CD4-positive, alpha-beta T cell (primary cell): ENCODE measurements around the gene TMEM106C. TPM values are rescaled to one million over a fixed set of nuclear protein-coding genes. Genes with fewer than 3 reads are reported as not detected.
A peak's percentile ranks its signal among the peaks of the same experiment; 100 is the strongest.

Experiments used
- ATAC-seq: fragments of 200-7000 bp; cut with Tn5 transposase; one replicate; pipeline ENCODE4 v1.10.0; 2022; ENCODE audit warnings: mild to moderate bottlenecking; ENCODE audit not compliant: poor library complexity
- CTCF ChIA-PET: fragments of 350-600 bp; sonication (Branson Sonifier 250); formaldehyde crosslinking; loops from one replicate; lab custom pipeline; 2021; ENCODE audit warnings: antibody characterized with exemption, inconsistent platforms; lab: Charles Lee
- POLR2A ChIA-PET: fragments of 350-600 bp; sonication (Branson Sonifier 250); formaldehyde crosslinking; loops from one replicate; lab custom pipeline; 2021; ENCODE audit warnings: antibody characterized with exemption, inconsistent platforms; lab: Charles Lee
- DNase-seq, 14 experiments: peaks; one replicate each; pipeline ENCODE4 v3.0.0-alpha.2; 2013 to 2020; ENCODE audit warnings: mixed read lengths in 2 of 14
- H3K27ac ChIP-seq, 2 donors: one replicate each; pipeline versions ENCODE4 v1.5.1 to v1.7.0; 2013; ENCODE audit warnings: low read length in 2 of 2, low read depth in 1 of 2, mild to moderate bottlenecking in 1 of 2
- H3K27me3 ChIP-seq, 2 experiments: 1 replicate in 1 of 2; 2 replicates in 1 of 2; pipeline versions ENCODE4 v1.6.1 to v1.7.0; 2013; ENCODE audit warnings: low read length in 2 of 2, control low read depth in 1 of 2, mild to moderate bottlenecking in 1 of 2, moderate library complexity in 1 of 2; ENCODE audit not compliant: insufficient read depth in 2 of 2, control insufficient read depth in 1 of 2
- H3K36me3 ChIP-seq: one replicate; pipeline ENCODE4 v1.6.1; 2013; ENCODE audit warnings: low read length, control low read depth; ENCODE audit not compliant: insufficient read depth
- H3K4me1 ChIP-seq: one replicate; pipeline ENCODE4 v1.6.1; 2013; ENCODE audit warnings: low read length, control low read depth; ENCODE audit not compliant: insufficient read depth
- H3K4me3 ChIP-seq: one replicate; pipeline ENCODE4 v1.5.1; 2013; ENCODE audit warnings: mild to moderate bottlenecking, low read length, moderate library complexity
- H3K9me3 ChIP-seq, 2 experiments: 1 replicate in 1 of 2; 2 replicates in 1 of 2; pipeline versions ENCODE4 v1.6.1 to v1.7.0; 2013; ENCODE audit warnings: low read length in 2 of 2, mild to moderate bottlenecking in 2 of 2, control low read depth in 1 of 2, moderate library complexity in 1 of 2; ENCODE audit not compliant: control insufficient read depth in 1 of 2, insufficient read depth in 1 of 2
- H3K27ac Mint-ChIP-seq: one replicate; pipeline ENCODE4 v1.8.0; 2020; ENCODE audit warnings: mixed read lengths
- H3K27me3 Mint-ChIP-seq: one replicate; pipeline ENCODE4 v1.8.0; 2021; ENCODE audit warnings: mixed read lengths
- H3K36me3 Mint-ChIP-seq: one replicate; pipeline ENCODE4 v1.8.0; 2021; ENCODE audit warnings: low read depth, mixed read lengths
- H3K4me1 Mint-ChIP-seq: one replicate; pipeline ENCODE4 v1.8.0; 2021; ENCODE audit warnings: low read depth, mixed read lengths
- H3K4me3 Mint-ChIP-seq: one replicate; pipeline ENCODE4 v1.8.0; 2020; ENCODE audit warnings: mild to moderate bottlenecking, mixed read lengths
- H3K9me3 Mint-ChIP-seq: one replicate; pipeline ENCODE4 v1.8.0; 2020; ENCODE audit warnings: mixed read lengths
- intact Hi-C, 2 experiments: fragments of 100-400 bp; cut with DNase I in 1 of 2; cut with micrococcal nuclease in 1 of 2; formaldehyde crosslinking; loops; one replicate each; pipeline versions ENCODE4 v1.15.1 to v1.9.0; 2023 to 2025; cut with DNase I, micrococcal nuclease
- total RNA-seq, 174 experiments: library from RNA in 2 of 174; stranded (reverse) in 2 of 174; gene quantifications; one replicate each; pipeline ENCODE4 v1.2.3 and lab custom pipeline; 2021 to 2026
- TF ChIP-seq, protein P1 (sequence below): fragments of 200-600 bp; IDR thresholded peaks from one replicate; pipeline ENCODE4 v1.8.0; 2022; ENCODE audit warnings: antibody characterized with exemption, mild to moderate bottlenecking

The TMEM106C gene
- total RNA-seq, 2 experiments from 2014 or later = 17.4 to 20.3 TPM

DNA sequence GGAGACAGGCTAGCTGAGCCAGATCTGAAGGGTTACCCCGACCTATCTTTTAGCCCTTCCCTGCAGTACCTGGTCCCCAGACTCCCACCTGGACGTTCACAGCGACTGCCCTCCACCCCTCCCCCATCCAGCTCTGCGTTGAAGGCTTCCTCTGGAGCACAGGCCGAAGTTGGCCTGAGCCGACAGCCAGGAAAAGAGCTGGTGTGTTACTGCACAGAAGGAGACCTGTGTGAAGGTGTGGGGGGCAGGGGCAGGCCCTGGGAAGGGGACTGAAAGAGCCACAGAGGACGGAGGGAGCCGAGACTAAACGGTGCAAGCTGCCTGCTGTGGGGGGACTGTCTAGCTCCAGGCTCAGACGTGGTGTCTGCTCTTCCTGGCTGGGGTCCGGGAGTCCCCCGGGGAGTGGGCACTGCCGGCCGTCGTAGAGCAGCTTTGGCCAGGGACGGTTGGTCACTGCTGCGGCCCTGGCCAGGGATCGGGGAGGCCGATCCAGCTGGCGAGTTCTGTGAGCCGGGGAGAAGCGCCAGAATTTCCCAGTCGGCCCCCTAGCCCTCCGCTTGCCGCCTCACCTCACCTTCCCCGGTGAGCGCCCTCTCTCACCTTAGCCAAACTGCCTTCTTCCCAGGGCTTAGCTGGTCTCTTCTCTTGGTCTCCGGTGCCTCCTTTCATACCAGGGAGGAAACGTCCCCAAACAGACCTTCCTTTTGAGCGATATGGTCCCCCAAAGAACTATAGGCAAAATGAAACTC lies 41.8 kb downstream of the TMEM106C start:
- intact Hi-C loops = no loop called here
- H3K36me3 Mint-ChIP-seq = no peaks in the 10 kb centered on the region
- H3K4me3 Mint-ChIP-seq = peak overlapping the region; percentile 70
- peaks cover 33% of the 10 kb centered on the region for H3K4me1 Mint-ChIP-seq
- no peaks in the 10 kb centered on the region for H3K9me3 Mint-ChIP-seq
- CTCF ChIA-PET = no interaction called here
- TF ChIP-seq, protein P1, sequence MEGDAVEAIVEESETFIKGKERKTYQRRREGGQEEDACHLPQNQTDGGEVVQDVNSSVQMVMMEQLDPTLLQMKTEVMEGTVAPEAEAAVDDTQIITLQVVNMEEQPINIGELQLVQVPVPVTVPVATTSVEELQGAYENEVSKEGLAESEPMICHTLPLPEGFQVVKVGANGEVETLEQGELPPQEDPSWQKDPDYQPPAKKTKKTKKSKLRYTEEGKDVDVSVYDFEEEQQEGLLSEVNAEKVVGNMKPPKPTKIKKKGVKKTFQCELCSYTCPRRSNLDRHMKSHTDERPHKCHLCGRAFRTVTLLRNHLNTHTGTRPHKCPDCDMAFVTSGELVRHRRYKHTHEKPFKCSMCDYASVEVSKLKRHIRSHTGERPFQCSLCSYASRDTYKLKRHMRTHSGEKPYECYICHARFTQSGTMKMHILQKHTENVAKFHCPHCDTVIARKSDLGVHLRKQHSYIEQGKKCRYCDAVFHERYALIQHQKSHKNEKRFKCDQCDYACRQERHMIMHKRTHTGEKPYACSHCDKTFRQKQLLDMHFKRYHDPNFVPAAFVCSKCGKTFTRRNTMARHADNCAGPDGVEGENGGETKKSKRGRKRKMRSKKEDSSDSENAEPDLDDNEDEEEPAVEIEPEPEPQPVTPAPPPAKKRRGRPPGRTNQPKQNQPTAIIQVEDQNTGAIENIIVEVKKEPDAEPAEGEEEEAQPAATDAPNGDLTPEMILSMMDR = no peak
- POLR2A ChIA-PET = no interaction called here
- no peak overlapping the region for H3K27ac Mint-ChIP-seq
- H3K4me1 ChIP-seq = peaks cover 44% of the 10 kb centered on the region
- H3K9me3 ChIP-seq = peaks cover 0 to 35% of the 10 kb centered on the region in 2 experiments
- ATAC-seq (no peak), DNase-seq (no peak)
- no peaks in the 10 kb centered on the region for H3K36me3 ChIP-seq
- peak overlapping the region; percentile 37 for H3K4me3 ChIP-seq
- H3K27me3 ChIP-seq = peaks cover 70 to 79% of the 10 kb centered on the region in 2 experiments
- H3K27ac ChIP-seq = no peak overlapping the region
- peaks cover 97% of the 10 kb centered on the region for H3K27me3 Mint-ChIP-seq

- Mint-ChIP-seq H3K36me3 (no peaks in the 10 kb centered on the region), H3K4me3 (peak overlapping the region; percentile 70), H3K27ac (no peak overlapping the region), H3K4me1 (peaks cover 33% of the 10 kb centered on the region), H3K27me3 (peaks cover 93% of the 10 kb centered on the region), H3K9me3 (no peaks in the 10 kb centered on the region)
- CTCF ChIA-PET = no interaction called here
- ATAC-seq (no peak), DNase-seq (no peak)
- peaks cover 44% of the 10 kb centered on the region for H3K4me1 ChIP-seq
- peaks cover 0 to 35% of the 10 kb centered on the region in 2 experiments for H3K9me3 ChIP-seq
- H3K4me3 ChIP-seq = no peak overlapping the region
- TF ChIP-seq, protein P1 = no peak
- POLR2A ChIA-PET = no interaction called here
- intact Hi-C loops = no loop called here
- H3K27me3 ChIP-seq = peaks cover 70 to 74% of the 10 kb centered on the region in 2 experiments
- no peaks in the 10 kb centered on the region for H3K36me3 ChIP-seq
- no peak overlapping the region for H3K27ac ChIP-seq
Observed at GRCh38 chr12:48005750-48006021, 42.3 kb downstream of the TMEM106C start.

GRCh38 chr12:48007206-48007605 lies 43.8 kb downstream of the TMEM106C start:
- Mint-ChIP-seq H3K36me3 (no peaks in the 10 kb centered on the region), H3K4me1 (peaks cover 19% of the 10 kb centered on the region), H3K27ac (no peak overlapping the region), H3K9me3 (no peaks in the 10 kb centered on the region), H3K27me3 (peaks cover 91% of the 10 kb centered on the region), H3K4me3 (no peak overlapping the region)
- intact Hi-C loops = no loop called here
- DNase-seq (no peak), ATAC-seq (no peak)
- no peak overlapping the region for H3K4me3 ChIP-seq
- H3K27me3 ChIP-seq = peaks cover 58 to 59% of the 10 kb centered on the region in 2 experiments
- H3K27ac ChIP-seq = no peak overlapping the region
- no peaks in the 10 kb centered on the region for H3K36me3 ChIP-seq
- peaks cover 0 to 25% of the 10 kb centered on the region in 2 experiments for H3K9me3 ChIP-seq
- ChIA-PET CTCF (no interaction called here), POLR2A (no interaction called here)
- TF ChIP-seq, protein P1 = no peak
- peaks cover 33% of the 10 kb centered on the region for H3K4me1 ChIP-seq
